NCI-H2196 treated with DMSO at 0.1 percent for 48 hours (cell line): ENCODE measurements around the gene MSRB3.

ENCODE experiments used
- DNase-seq: peaks from one replicate; lab custom pipeline; 2025; ENCODE audit not compliant: unreplicated experiment; lab: John Stamatoyannopoulos, UW

The MSRB3 gene

DNA sequence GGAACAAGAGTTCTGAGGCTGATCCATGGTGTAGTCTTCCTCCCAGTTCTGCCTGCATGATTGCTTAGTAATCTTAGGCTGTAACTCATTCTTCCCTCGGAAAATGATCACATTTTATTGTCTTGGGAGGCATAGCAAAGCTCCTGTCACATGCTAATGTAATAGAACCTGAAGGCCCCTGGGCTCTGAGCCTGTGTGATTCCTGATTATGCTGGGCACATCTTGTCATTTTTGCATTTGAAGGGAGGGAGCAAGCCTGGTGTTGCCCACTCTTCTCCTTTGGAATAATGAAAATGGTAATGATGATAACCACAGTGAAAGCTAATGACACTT is 215.4 kb downstream of the MSRB3 start:
- DNase-seq, result no peak

DNA sequence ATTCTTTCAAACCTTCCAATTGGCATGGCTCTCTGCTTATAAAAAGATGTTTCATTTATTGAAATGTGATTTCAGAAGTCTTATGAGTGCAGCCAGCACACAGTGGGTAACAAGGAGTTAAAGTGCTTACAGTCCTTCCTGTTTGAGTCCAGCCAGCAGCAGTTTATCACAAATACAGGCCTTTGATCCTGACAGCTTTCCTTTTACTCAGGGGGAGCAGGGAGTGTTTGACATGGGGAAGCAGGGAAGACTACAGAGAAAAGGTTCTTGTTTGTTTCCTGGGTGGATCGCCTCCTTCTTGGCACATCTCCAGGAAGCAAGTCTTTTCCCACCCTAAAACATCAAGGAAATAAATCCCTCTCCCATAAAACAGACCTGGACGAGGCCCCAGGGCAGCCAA is 216.1 kb downstream of the MSRB3 start:
- DNase-seq, result no peak

DNA sequence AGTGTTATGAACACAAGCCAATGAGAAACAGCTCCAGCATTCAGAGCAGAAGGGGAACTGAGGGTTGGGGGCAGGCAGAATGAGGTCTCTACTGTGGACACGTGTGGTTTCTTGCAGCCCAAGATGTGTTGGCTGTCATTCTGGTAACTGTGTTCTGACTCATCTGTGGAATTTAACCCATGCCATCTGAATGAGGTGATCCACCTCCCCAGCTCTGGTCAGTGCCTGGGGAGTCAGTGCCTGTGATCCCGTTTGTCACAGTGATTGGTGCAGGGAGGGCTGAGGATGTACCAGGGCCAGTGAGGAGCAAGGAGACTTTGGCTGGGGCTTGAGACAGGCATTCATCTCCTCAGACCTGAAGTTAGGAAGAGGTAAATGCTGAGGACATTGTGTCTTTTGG is 216.8 kb downstream of the MSRB3 start:
- DNase-seq, result no peak

DNA sequence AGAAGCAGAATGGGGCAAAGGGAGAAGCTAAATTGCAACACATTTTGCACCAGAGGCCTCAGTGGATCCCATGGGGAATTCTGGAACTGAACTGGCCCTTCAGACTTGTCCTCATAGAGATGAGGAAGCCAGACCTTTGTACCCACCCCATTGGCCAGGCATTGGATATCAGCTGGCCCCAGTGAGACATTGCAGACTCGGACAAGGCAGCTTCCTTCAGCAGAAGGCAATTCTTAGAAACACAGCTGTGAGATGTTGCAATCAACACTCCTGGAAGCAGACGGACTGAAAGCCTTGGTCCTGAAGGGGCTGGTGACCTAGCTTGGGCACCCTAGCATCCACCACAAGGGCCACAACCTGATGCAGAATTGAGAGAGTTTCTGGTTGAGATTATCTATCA is 218.1 kb downstream of the MSRB3 start:
- DNase-seq, result no peak

DNA sequence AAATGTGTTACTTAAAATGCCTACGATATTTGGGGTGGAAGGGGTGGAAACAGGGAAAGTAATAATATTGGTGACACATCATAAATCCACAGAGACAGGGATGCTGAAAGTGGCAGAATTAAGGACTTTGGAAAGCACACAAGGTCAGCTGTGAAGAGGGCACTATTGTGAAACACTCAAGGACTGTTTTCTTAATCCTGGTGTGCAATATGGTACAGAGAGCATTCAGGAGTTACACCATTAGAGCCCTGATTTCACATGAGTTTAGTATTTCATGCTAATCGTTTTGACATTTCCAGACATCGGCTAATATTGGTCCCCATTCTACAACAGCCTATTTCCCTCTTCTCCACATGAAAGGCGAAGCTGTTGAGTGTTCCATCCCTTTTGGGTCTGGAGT is 219.2 kb downstream of the MSRB3 start:
- no peak for DNase-seq

DNA sequence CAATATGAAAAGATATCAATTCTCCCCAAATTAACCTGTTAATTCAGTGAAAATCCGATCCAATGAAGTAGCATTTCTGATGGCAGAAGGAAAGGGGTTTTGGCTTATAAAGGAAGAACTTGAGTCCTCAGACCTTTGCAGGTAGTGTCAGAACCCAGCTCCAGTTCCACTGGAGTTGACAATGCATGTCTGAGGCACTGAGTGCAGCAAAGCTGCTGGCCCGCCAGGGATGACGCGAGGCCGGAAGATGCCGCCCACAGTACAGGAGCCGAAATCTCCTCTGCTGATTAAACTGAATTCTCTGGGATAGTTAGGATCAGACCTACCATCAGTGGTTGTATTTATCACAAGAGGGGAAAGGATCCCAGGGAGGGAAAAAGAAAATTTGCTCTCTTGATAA is 220.7 kb downstream of the MSRB3 start:
- no peak for DNase-seq

DNA sequence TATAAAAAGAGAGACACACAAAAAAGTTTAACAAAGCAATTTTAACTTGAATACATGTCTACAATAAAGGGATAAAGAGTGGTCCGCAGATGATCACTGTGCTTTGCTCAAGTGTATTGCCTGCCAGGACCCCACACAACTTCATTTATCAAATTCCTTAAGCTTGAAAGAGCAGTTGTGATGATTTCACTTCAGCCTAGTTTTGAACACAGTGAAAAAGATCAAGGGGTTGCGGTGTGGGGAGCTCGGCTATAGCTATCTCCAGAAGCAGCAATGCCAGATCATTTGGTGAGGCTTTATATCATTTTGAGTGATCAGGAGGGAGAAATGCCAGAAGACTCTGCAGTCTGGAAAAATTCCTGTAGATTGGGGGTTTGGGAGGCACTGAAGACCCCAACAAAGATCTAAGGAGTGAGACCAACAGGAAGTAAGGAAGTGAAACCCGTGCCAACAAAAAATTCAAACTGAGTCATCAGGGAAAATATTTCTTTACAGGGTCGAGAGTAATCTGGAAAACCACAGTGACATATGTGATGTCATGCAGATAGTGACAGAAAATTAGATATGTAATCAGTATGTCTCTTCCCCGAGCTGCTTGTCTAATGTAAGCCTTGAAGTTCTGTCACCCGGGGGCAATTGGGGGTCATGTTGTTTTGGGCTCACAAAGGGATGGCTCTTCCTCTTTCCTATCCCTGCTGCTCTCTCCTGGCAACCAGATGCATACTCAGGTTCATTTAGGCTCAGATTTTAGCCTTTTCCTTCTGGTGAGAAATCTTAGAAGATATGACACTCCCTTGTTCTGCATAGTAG is 221.8 kb downstream of the MSRB3 start:
- no peak for DNase-seq

DNA sequence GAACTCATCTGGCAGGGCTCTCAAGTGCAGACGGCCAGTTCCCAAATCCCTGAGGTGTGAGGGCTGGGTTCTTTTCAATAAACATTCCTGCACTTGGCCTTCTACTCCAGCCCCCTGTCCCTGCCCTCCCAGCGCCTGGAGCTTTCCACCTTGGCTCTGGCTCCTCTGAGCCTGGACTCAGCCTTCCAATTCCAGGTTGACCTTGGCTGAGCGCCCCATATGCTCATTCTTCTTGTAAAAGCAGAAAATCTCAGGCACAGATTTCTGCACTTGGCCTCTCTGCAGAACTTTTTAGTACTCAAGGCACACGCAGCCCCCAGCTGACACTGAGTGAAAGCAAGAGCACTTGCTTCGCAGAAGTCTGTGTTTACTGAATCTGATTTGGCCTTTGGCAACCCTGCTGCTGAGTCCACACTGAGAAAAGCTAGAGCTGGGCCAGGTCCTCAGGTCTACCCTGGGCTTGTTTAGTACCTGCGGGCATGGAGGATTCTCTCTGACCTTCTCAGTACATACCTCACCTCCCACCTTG is 222.7 kb downstream of the MSRB3 start:
- no peak for DNase-seq

DNA sequence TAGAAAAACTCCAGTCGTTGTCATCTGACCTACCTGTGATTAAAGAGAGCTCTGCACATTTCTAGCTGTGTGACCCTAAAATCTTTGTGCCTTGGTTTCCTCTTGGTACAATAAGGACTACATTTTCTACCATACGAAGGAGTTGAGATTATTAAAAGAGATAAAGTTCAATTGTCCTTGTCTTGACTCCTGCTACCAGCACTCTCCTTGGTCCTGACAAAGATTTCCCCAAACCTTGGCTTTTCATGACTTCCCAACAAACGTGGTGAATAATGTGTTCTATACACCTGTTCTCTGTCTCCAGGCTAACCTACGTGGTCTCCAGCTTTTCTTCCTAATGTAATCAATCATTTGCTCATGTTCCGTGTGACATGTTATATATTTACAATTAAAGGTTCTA is 223.5 kb downstream of the MSRB3 start:
- DNase-seq, result no peak

DNA sequence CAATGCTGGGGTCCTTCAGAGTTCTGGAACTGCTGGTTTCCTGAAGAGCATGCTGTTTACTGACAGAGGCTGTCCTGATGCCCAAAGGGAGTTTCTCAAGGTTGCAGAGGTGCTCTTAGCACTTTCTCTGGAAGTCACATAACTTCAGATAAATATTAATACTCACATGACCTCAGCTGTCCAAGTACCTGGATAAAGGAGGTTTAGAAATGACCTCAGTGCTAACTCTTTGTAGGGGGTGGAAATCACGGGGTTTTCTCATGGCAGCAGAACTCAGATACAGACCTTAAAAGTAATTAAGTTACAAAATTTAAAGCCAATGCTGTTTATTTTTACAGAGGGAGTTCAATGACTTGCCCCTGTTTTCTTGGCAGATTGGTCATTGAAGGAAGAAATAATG is 225.9 kb downstream of the MSRB3 start:
- no peak for DNase-seq

DNA sequence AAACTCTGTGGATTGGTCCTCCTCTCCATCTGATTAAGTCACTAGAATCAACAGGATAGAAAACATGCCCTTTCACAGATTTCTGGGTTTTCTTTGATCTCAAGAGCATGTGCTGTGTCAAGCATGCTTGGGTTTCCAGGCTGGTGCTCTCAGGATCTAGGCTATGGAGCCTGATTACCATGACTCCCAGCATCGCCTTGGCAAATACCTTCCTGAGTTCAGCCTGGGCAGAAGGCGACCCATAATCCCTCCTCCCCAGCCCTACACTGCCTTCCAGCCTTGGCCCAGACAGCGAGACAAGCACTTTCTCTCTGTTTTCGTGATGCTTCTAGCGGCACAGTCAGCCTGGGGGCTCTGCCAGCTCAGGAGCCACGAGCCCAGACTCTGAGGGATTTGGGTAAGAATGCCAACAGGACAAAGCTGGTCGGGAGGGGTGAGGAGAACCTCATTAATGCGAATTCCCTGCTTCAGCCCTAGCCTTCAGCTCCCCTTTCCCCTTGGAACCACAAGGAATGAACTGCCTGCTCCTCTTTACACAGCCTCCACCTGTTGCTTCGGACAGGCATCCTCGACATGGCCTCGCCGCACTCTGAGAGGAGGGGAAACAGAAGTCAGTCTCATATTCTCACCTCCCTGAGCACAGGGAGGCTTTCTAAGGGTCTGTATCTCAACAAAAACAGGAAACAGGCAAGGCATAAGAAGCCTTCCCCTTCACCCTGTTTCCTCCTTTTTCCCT is 227.1 kb downstream of the MSRB3 start:
- no peak for DNase-seq

DNA sequence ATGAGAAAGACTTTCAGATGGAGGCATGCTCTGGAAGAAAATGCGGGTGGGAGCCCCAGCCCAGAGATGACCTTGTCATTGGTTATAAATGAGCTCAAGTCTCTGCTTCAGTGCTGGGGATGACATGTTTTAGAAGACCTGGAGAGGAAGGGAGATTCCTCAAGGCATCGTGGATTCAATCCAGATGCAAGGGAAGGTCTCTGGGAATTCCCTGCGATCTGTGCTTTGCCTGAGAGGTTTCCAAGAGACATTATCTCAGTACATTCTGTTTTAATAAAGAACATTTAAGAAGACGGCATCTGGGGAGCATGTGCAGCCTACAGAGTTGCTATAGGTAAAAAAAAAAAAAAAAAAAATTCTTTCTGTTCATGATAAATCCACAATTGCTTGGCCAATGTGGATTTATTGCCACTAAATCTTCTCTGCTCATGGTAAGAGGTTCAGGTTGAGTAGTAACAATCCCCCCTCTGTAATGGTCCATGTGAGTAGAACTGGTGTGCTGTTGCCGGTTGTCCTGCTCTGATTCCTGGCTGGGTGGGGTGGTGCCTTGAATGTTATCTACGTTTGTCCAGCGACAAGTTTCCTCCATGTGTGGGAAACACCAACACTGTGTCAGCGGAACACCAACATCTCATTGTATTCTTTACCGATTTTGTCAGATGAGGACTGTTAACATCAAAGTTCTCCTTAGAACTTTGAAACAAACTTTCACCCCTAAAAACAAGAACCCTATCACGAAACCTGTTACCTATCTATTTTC is 230.0 kb downstream of the MSRB3 start:
- DNase-seq, result no peak

DNA sequence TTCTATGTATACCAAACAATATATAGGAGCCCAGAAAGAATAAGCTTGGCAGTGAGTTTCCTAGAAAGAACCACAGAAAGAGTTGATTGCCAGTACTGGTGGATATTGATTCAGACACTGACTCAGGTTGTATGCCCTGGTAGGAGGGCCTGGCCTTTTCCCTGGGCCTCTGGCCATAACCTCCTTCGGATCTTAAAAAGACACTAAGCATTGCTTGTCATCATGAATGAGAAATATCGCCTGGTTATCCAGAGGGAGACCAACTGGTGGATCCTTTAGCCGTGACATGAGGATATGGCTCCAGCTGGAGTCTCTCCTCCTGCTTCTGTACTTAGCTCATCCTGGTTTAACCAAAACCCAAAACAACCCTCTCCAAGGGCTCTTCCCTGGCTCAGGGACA is 231.5 kb downstream of the MSRB3 start:
- no peak for DNase-seq

DNA sequence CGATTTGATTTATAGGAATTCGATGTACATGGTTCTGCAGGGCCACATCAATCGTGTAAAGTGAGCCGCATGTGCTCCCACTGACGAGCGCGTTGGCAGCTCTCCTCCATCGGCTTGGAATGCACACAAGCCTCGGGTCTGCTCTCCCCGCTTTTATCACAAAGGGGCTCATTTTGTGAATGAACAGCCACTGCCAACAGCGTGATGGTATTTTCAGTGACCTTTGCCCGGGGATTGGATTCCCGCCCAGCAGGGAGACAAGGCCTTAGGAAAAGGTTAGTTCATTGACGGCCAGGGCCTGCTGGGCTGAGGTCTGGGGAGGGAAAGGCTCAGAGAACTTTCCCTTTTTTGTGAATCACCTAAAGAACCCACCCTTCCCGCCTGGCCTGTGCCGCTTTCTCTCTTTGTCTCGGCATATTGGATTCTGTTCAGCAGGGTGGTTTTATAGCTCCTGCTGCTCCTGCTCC is 232.1 kb downstream of the MSRB3 start:
- DNase-seq, result no peak

DNA sequence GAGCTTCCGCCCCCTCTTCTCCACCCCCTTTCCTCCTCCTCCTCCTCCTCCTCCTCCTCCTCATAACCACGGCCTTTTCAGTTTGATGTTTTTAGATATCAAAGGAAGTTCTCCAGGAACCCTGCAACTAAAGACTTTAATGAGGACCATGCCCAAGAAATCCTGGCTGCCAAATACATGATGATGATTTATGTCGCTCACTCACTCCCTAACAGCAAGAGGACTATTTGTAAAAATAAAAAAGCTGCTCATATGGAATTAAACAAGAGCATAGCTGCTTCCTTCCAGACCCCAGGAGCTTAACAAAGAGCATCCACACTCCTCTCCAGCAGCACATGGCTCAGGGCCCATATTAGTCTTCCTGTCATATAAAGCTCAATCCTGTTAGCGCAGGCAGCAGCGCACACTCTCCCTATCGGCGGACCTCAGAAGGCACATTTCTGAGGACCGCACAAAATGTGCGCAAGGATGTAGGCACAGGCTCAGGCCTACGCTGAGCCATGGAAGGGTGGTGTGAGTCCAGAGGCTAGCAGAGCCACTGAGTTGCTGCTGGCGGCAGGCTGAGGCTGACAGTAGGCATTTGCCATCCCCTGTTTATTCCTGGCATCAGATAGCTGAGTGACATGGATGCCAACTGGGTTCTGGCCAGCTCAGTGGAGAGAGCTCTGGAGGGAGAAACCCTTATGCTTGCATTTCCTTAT is 232.8 kb downstream of the MSRB3 start:
- no peak for DNase-seq

DNA sequence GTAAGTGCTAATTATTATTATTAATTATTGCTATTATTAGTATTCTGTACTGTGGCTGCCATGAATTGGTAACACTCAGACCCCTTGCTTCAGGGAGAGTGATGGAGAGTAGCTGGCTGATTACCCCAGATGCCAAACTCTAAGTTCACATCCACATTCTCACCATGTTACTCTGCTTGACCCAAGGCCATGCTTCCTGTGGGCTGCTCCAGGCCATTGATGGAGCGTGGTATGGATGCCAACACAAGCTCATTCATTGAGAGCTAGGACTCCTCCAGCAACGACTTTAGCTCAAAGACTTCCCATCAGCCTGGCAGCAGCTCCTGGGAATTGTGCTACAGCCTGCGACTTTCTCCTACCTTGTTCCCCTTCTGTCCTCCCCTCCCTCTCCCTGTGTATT is 233.4 kb downstream of the MSRB3 start:
- no peak for DNase-seq
